Endothelial cell of umbilical vein (primary cell): Measurements from ENCODE around the gene COL15A1. TPM values are rescaled to one million over a fixed set of nuclear protein-coding genes. Genes with fewer than 3 reads are reported as not detected.

ENCODE experiments used
- BruUV-seq: library from RNA; stranded (reverse); fragments of 400-500 nt; replicated peaks from 2 replicates; lab custom pipeline; 2021; lab: Mats Ljungman, UMichigan
- CTCF ChIA-PET: fragments of 300-600, 350-600 bp; sonication (Branson Sonifier 250); formaldehyde crosslinking; loops from one replicate; lab custom pipeline; 2021; ENCODE audit warnings: antibody characterized with exemption, inconsistent platforms; lab: Charles Lee
- POLR2A ChIA-PET: fragments of 300-600, 350-600 bp; sonication (Branson Sonifier 250); formaldehyde crosslinking; loops from one replicate; lab custom pipeline; 2021; ENCODE audit warnings: antibody characterized with exemption, inconsistent platforms; lab: Charles Lee
- DNase-seq: peaks from one replicate; pipeline ENCODE4 v3.0.0-alpha.2; 2011; ENCODE audit warnings: low read depth, low spot score
- FAIRE-seq: peaks from 2 replicates; lab custom pipeline; 2011; peaks lifted over from hg19 to GRCh38; lab: Jason Lieb, UNC
- H2AFZ ChIP-seq: 2 replicates; pipeline ENCODE4 v1.6.0; 2012; ENCODE audit warnings: low read depth, low read length, control low read depth, inconsistent platforms
- H3K27ac ChIP-seq: 2 replicates; pipeline ENCODE4 v1.5.1; 2011; ENCODE audit warnings: low read depth, mild to moderate bottlenecking, control low read depth, low read length, moderate library complexity; ENCODE audit not compliant: insufficient read depth
- H3K27me3 ChIP-seq, 2 experiments: 2 replicates each; pipeline versions ENCODE4 v1.6.0 to v1.6.1; 2011; ENCODE audit warnings: low read length in 2 of 2, mixed read lengths in 1 of 2; ENCODE audit not compliant: control insufficient read depth in 2 of 2, insufficient read depth in 2 of 2
- H3K36me3 ChIP-seq, 2 experiments: 2 replicates in 1 of 2; 3 replicates in 1 of 2; pipeline ENCODE4 v1.5.1; 2011; ENCODE audit warnings: low read length in 2 of 2, mild to moderate bottlenecking in 1 of 2, moderate library complexity in 1 of 2; ENCODE audit not compliant: control insufficient read depth in 2 of 2, insufficient read depth in 2 of 2; ENCODE audit errors: extremely low read depth in 1 of 2
- H3K4me1 ChIP-seq: 3 replicates; pipeline ENCODE4 v1.5.1; 2011; ENCODE audit warnings: mild to moderate bottlenecking, low read length; ENCODE audit not compliant: control insufficient read depth, insufficient read depth; ENCODE audit errors: extremely low read depth
- H3K4me2 ChIP-seq: 2 replicates; pipeline ENCODE4 v1.6.1; 2011; ENCODE audit warnings: low read length, control low read depth, mixed read lengths; ENCODE audit not compliant: insufficient read depth
- H3K4me3 ChIP-seq, 3 experiments: fragments of 200-600 bp in 1 of 3; sonication (generic), shearing (Covaris generic) in 1 of 3; replicated peaks in 1 of 3; 2 replicates each; pipeline ENCODE4 v1.5.1; 2011 to 2016; ENCODE audit warnings: control low read depth in 3 of 3, low read length in 3 of 3, mild to moderate bottlenecking in 2 of 3, inconsistent platforms in 1 of 3, low read depth in 1 of 3, moderate library complexity in 1 of 3; ENCODE audit not compliant: insufficient read depth in 1 of 3
- H3K79me2 ChIP-seq: 2 replicates; pipeline ENCODE4 v1.6.0; 2012; ENCODE audit warnings: low read length, inconsistent platforms; ENCODE audit not compliant: control insufficient read depth, insufficient read depth
- H3K9ac ChIP-seq: replicated peaks from 2 replicates; pipeline ENCODE3; 2011; ENCODE audit warnings: low read length, control low read depth; ENCODE audit not compliant: insufficient read depth; ENCODE audit errors: extremely low read depth
- H3K9me1 ChIP-seq: replicated peaks from 3 replicates; pipeline ENCODE4 v1.6.0; 2011; ENCODE audit warnings: mild to moderate bottlenecking, low read length; ENCODE audit not compliant: control insufficient read depth, insufficient read depth; ENCODE audit errors: extremely low read depth
- H3K9me3 ChIP-seq: replicated peaks from 2 replicates; pipeline ENCODE4 v1.5.1; 2012; ENCODE audit warnings: low read length, inconsistent platforms; ENCODE audit not compliant: control insufficient read depth, insufficient read depth
- H4K20me1 ChIP-seq: replicated peaks from 2 replicates; pipeline ENCODE3; 2011; ENCODE audit warnings: mild to moderate bottlenecking, low read length; ENCODE audit not compliant: control insufficient read depth, insufficient read depth; ENCODE audit errors: extremely low read depth
- CTCF ChIP-seq, 2 donors: IDR thresholded peaks; 1 replicate in 1 of 2; 2 replicates in 1 of 2; pipeline ENCODE4 v1.5.1; 2011; ENCODE audit warnings: low read length in 2 of 2, mild to moderate bottlenecking in 2 of 2, moderate library complexity in 2 of 2, control low read depth in 1 of 2, inconsistent platforms in 1 of 2, low read depth in 1 of 2; ENCODE audit not compliant: insufficient read depth in 1 of 2; ENCODE audit errors: extremely low read depth in 1 of 2
- EZH2 ChIP-seq: IDR thresholded peaks from 2 replicates; pipeline ENCODE4 v1.6.1; 2012; ENCODE audit warnings: borderline replicate concordance, low read depth, mild to moderate bottlenecking, moderate library complexity, low read length, inconsistent platforms; ENCODE audit not compliant: severe bottlenecking
- FOS ChIP-seq: IDR thresholded peaks from 2 replicates; pipeline ENCODE4 v1.6.1; 2011; ENCODE audit warnings: mild to moderate bottlenecking, low read length, moderate library complexity, borderline replicate concordance; ENCODE audit not compliant: insufficient read depth
- GATA2 ChIP-seq: IDR thresholded peaks from 2 replicates; pipeline ENCODE4 v1.7.0; 2011; ENCODE audit warnings: low read depth, mild to moderate bottlenecking, moderate library complexity, mixed read lengths, low read length; ENCODE audit not compliant: insufficient read length, insufficient read depth
- JUN ChIP-seq: IDR thresholded peaks from 2 replicates; pipeline ENCODE4 v1.6.1; 2011; ENCODE audit warnings: borderline replicate concordance, low read depth; ENCODE audit not compliant: insufficient read length, insufficient read depth
- MAX ChIP-seq: IDR thresholded peaks from 2 replicates; pipeline ENCODE4 v1.6.1; 2011; ENCODE audit not compliant: insufficient read depth, insufficient read length
- MYC ChIP-seq: IDR thresholded peaks from one replicate; pipeline ENCODE4 v1.6.1; 2011; ENCODE audit warnings: mild to moderate bottlenecking, low read depth, low read length
- POLR2A ChIP-seq: IDR thresholded peaks from 2 replicates; pipeline ENCODE4 v1.6.1; 2012; ENCODE audit warnings: low read depth, mild to moderate bottlenecking, control low read depth, low read length
- POLR2AphosphoS5 ChIP-seq: IDR thresholded peaks from 2 replicates; pipeline ENCODE4 v1.6.1; 2012; ENCODE audit warnings: low read depth, mild to moderate bottlenecking, control low read depth, low read length, moderate library complexity; ENCODE audit not compliant: insufficient read depth
- dilution Hi-C: fragments of 300-500 bp; cut with MboI; formaldehyde crosslinking; loops from one replicate; pipeline ENCODE4 v1.15.0; 2019; ENCODE audit warnings: low sequenced_read_pairs; ENCODE audit not compliant: extremely low pct_ligation_motif_present
- intact Hi-C: fragments of 100-400 bp; cut with micrococcal nuclease; formaldehyde crosslinking; loops from one replicate; pipeline ENCODE4 v1.10.0; 2022
- polyA plus RNA-seq, 4 experiments: library from polyadenylated mRNA; depleted of rRNA in 3 of 4; stranded (reverse) in 3 of 4; unstranded in 1 of 4; fragments of >200 nt; gene quantifications; 2 replicates each; pipeline versions ENCODE4 v1.2.1 to v1.2.3, GENCODE V29; 2011 to 2012; ENCODE audit warnings: missing spikeins in 1 of 4
- total RNA-seq: library from RNA; stranded (reverse); gene quantifications from 2 replicates; pipeline ENCODE4 v1.2.3, GENCODE V29; 2021

The COL15A1 gene
- total and polyA plus RNA-seq, 2 donors (not counting 3 experiments of a cell fraction or from before 2014, with no cell fraction given): not detected

GRCh38 chr9:98967257-98967656 is 23.6 kb downstream of the COL15A1 start:
- no peak for FAIRE-seq
- Histone ChIP-seq H3K4me1 (no peaks in the 10 kb centered on the region), H3K9me1 (no peaks in the 10 kb centered on the region), H3K36me3 (no peaks in the 10 kb centered on the region), H3K27me3 (no peaks in the 10 kb centered on the region), H2AFZ (no peak overlapping the region), H3K4me3 (no peak overlapping the region), H3K9ac (no peak overlapping the region), H3K4me2 (no peak overlapping the region), H3K9me3 (no peaks in the 10 kb centered on the region), H4K20me1 (no peaks in the 10 kb centered on the region), H3K79me2 (no peaks in the 10 kb centered on the region), H3K27ac (no peak overlapping the region)
- intact Hi-C loops (no loop called here), dilution Hi-C loops (no loop called here)
- CTCF ChIA-PET: no interaction called here
- DNase-seq: no peak
- TF ChIP-seq FOS (no peak), EZH2 (no peak), POLR2AphosphoS5 (no peak), MAX (no peak), GATA2 (no peak), MYC (no peak), CTCF (IDR thresholded peaks at IDR 0.05; ENCODE audit: extremely low read depth in 1 of 2, insufficient read depth in 1 of 2, low read depth in 1 of 2, low read length in 2 of 2) (no peak), POLR2A (no peak), JUN (no peak)
- no TSS peak for BruUV-seq
- POLR2A ChIA-PET: no interaction called here
